Breast epithelium (tissue), 3 donors: ENCODE measurements around the gene ERC1.

ENCODE experiments used
- CTCF ChIP-seq, 3 donors: fragments of 450-650 bp; IDR thresholded peaks; one replicate each; pipeline ENCODE4 v1.5.1; 2016 to 2017; ENCODE audit warnings: antibody characterized with exemption in 3 of 3, mild to moderate bottlenecking in 3 of 3, moderate library complexity in 3 of 3
- POLR2A ChIP-seq: fragments of 450-650 bp; IDR thresholded peaks from one replicate; pipeline ENCODE4 v1.6.1; 2016; ENCODE audit warnings: antibody characterized with exemption, mild to moderate bottlenecking, moderate library complexity

GRCh38 chr12:1053690-1054089, 62.7 kb downstream of the ERC1 start:
- no peak for TF ChIP-seq CTCF (IDR thresholded peaks at IDR 0.05)
- no peak for TF ChIP-seq POLR2A
